K562 (cell line): Measurements from ENCODE around the gene PLEKHH2. TPM values are rescaled to one million over a fixed set of nuclear protein-coding genes. Genes with fewer than 3 reads are reported as not detected.

Source experiments
- DMBX1 ChIP-seq: fragments of 250-450 bp; sonication (Bioruptor Pico); IDR thresholded peaks from 2 replicates; pipeline ENCODE4 v1.8.0; 2022; ENCODE audit warnings: inconsistent platforms, mild to moderate bottlenecking, moderate library complexity, borderline replicate concordance
- KDM5B ChIP-seq: fragments of 200-600 bp; sonication (generic); IDR thresholded peaks from 2 replicates; pipeline ENCODE4 v1.6.1; 2012; ENCODE audit warnings: low read depth, mild to moderate bottlenecking, moderate library complexity, low read length, control low read depth, inconsistent platforms; ENCODE audit not compliant: insufficient replicate concordance
- KHSRP ChIP-seq: fragments of 450-650 bp; IDR thresholded peaks from 2 replicates; pipeline ENCODE4 v1.6.1; 2017
- MTA3 ChIP-seq: fragments of 450-650 bp; formaldehyde crosslinking; IDR thresholded peaks from 2 replicates; pipeline ENCODE4 v1.6.1; 2017; ENCODE audit warnings: mild to moderate bottlenecking, borderline replicate concordance
- NBN ChIP-seq: fragments of 450-650 bp; IDR thresholded peaks from 2 replicates; pipeline ENCODE4 v1.6.1; 2016; ENCODE audit warnings: low read depth, mild to moderate bottlenecking
- POLR2B ChIP-seq: fragments of 450-650 bp; IDR thresholded peaks from 2 replicates; pipeline ENCODE4 v1.6.1; 2018; ENCODE audit warnings: low read depth; ENCODE audit not compliant: partially characterized antibody
- PRDM10 ChIP-seq: fragments of 450-650 bp; IDR thresholded peaks from 2 replicates; pipeline ENCODE4 v1.6.1; 2018; ENCODE audit not compliant: partially characterized antibody
- PTRF ChIP-seq: fragments of 450-650 bp; IDR thresholded peaks from 2 replicates; pipeline ENCODE4 v1.6.1; 2016; ENCODE audit warnings: mild to moderate bottlenecking, missing genetic modification characterization, missing compliant biosample characterization
- REST ChIP-seq, 2 experiments: fragments of 450-650 bp; formaldehyde crosslinking in 1 of 2; IDR thresholded peaks; 2 replicates each; pipeline versions ENCODE4 v1.4.0 to v1.6.1; 2014 to 2020; ENCODE audit warnings: mild to moderate bottlenecking in 2 of 2, borderline replicate concordance in 1 of 2, low read depth in 1 of 2
- SAFB2 ChIP-seq: fragments of 200-400 bp; formaldehyde crosslinking; IDR thresholded peaks from 2 replicates; pipeline ENCODE4 v1.6.1; 2018; ENCODE audit warnings: borderline replicate concordance, low read length, low read depth, moderate library complexity; ENCODE audit not compliant: severe bottlenecking
- STAT5B ChIP-seq: fragments of 250-450 bp; sonication (Bioruptor Pico); IDR thresholded peaks from 2 replicates; pipeline ENCODE4 v1.8.0; 2021; ENCODE audit warnings: mild to moderate bottlenecking, inconsistent platforms
- U2AF2 ChIP-seq: fragments of 200-400 bp; formaldehyde crosslinking; optimal IDR thresholded peaks from 2 replicates; pipeline ENCODE3; 2017; ENCODE audit warnings: low read depth, mild to moderate bottlenecking, low read length
- ZNF551 ChIP-seq: fragments of 250-450 bp; sonication (Bioruptor Pico); IDR thresholded peaks from 2 replicates; pipeline ENCODE4 v1.5.0; 2021; ENCODE audit warnings: mild to moderate bottlenecking, moderate library complexity
- polyA plus RNA-seq, 8 experiments: library from polyadenylated mRNA; depleted of rRNA in 4 of 8; stranded (reverse) in 5 of 8; unstranded in 3 of 8; fragments of >200 nt; fragmentation: Nextera tagmentation in 2 of 8; fragmentation: Illumina TruSeq in 1 of 8; extraction: Ambion mirVana in 2 of 8; extraction: Trizol in 1 of 8; gene quantifications; 2 replicates each; pipeline versions ENCODE4 v1.2.1 to v1.2.3, GENCODE V29; 2011 to 2014; ENCODE audit warnings: inconsistent platforms in 1 of 8, missing spikeins in 1 of 8
- total RNA-seq, 7 experiments: library from RNA; depleted of rRNA in 6 of 7; stranded (reverse); fragments of >200 nt in 6 of 7; fragmentation: Illumina TruSeq in 2 of 7; extraction: Trizol in 2 of 7; gene quantifications; 2 replicates each; pipeline versions ENCODE4 v1.2.1 to v1.2.3, GENCODE V29; 2011 to 2021; ENCODE audit warnings: low replicate concordance in 1 of 7

PLEKHH2 gene
- total and polyA plus RNA-seq, 9 of the 15 experiments (the other 6 are each of a cell fraction or from before 2014, with no cell fraction given): 0.77 to 13.5 (median 2.7) TPM

- no peak for TF ChIP-seq U2AF2
- peak; percentile 73 for TF ChIP-seq REST (IDR thresholded peaks at IDR 0.05; ENCODE audit: borderline replicate concordance)
- no peak for TF ChIP-seq REST (CRISPR knock-in tag; IDR thresholded peaks at IDR 0.05; ENCODE audit: low read depth)
- peak; percentile 97 for TF ChIP-seq POLR2B
- TF ChIP-seq SAFB2: no peak
- TF ChIP-seq PRDM10: no peak
- TF ChIP-seq ZNF551: no peak
- TF ChIP-seq PTRF (tag): no peak
- peak; percentile 96 for TF ChIP-seq KDM5B
- TF ChIP-seq STAT5B (CRISPR knock-in tag): no peak
- TF ChIP-seq NBN: peak; percentile 100
- peak; percentile 94 for TF ChIP-seq KHSRP
- TF ChIP-seq MTA3: peak; percentile 92
- no peak for TF ChIP-seq DMBX1
These were observed 41.3 kb upstream of the PLEKHH2 start, which contains the start of gene THADA (continued) for GRCh38 chr2:43595603-43596412.
